HCT116 (cell line): ENCODE results near the gene RBKS.

Source experiments
- TCF7L2 ChIP-seq: IDR thresholded peaks from 2 replicates; pipeline ENCODE4 v1.7.0; 2011; ENCODE audit warnings: borderline replicate concordance, inconsistent platforms; ENCODE audit not compliant: insufficient read depth, insufficient read length; ENCODE audit errors: extremely low read depth
- TF ChIP-seq, protein P1 (sequence below), 3 experiments: fragments of 200-600 bp in 1 of 3; sonication (generic) in 1 of 3; IDR thresholded peaks in 2 of 3; conservative IDR thresholded peaks in 1 of 3; 2 replicates each; pipeline ENCODE4 v1.5.1; 2012 to 2017; ENCODE audit warnings: low read depth in 2 of 3, low read length in 2 of 3, antibody characterized with exemption in 1 of 3, borderline replicate concordance in 1 of 3, control low read depth in 1 of 3, mild to moderate bottlenecking in 1 of 3, mixed read lengths in 1 of 3, mixed run types in 1 of 3, moderate library complexity in 1 of 3; ENCODE audit not compliant: insufficient read depth in 1 of 3

GRCh38 chr2:27875089-27875881 is 14.9 kb downstream of the RBKS start:
- TF ChIP-seq, protein P1, sequence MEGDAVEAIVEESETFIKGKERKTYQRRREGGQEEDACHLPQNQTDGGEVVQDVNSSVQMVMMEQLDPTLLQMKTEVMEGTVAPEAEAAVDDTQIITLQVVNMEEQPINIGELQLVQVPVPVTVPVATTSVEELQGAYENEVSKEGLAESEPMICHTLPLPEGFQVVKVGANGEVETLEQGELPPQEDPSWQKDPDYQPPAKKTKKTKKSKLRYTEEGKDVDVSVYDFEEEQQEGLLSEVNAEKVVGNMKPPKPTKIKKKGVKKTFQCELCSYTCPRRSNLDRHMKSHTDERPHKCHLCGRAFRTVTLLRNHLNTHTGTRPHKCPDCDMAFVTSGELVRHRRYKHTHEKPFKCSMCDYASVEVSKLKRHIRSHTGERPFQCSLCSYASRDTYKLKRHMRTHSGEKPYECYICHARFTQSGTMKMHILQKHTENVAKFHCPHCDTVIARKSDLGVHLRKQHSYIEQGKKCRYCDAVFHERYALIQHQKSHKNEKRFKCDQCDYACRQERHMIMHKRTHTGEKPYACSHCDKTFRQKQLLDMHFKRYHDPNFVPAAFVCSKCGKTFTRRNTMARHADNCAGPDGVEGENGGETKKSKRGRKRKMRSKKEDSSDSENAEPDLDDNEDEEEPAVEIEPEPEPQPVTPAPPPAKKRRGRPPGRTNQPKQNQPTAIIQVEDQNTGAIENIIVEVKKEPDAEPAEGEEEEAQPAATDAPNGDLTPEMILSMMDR (IDR thresholded peaks at IDR 0.05 in 2 of 3, conservative IDR thresholded peaks at IDR 0.05 in 1 of 3; ENCODE audit: borderline replicate concordance in 1 of 3, insufficient read depth in 1 of 3, low read depth in 2 of 3, low read length in 2 of 3): no peak
- TF ChIP-seq TCF7L2: no peak
